HepG2 (cell line): ENCODE results near the gene NUBP2. TPM values are rescaled to one million over a fixed set of nuclear protein-coding genes. Genes with fewer than 3 reads are reported as not detected.

Experiments used
- ATF5 ChIP-seq: sonication (generic); formaldehyde crosslinking; IDR thresholded peaks from 2 replicates; pipeline ENCODE4 v1.4.0; 2020; ENCODE audit warnings: mild to moderate bottlenecking, low read depth, missing genetic modification reagents
- CTCF ChIP-seq: sonication (generic); formaldehyde crosslinking; IDR thresholded peaks from 2 replicates; pipeline ENCODE4 v1.5.0; 2020; ENCODE audit warnings: mild to moderate bottlenecking, missing genetic modification reagents, moderate library complexity
- FOXA1 ChIP-seq, 2 experiments: fragments of 450-650 bp in 1 of 2; sonication (generic) in 1 of 2; formaldehyde crosslinking in 1 of 2; IDR thresholded peaks; 2 replicates each; pipeline versions ENCODE4 v1.4.0 to v1.6.1; 2016 to 2020; ENCODE audit warnings: missing genetic modification reagents in 1 of 2
- NONO ChIP-seq, 2 experiments: fragments of 450-650 bp in 1 of 2; sonication (generic) in 1 of 2; formaldehyde crosslinking in 1 of 2; IDR thresholded peaks in 1 of 2; conservative IDR thresholded peaks in 1 of 2; 2 replicates each; pipeline versions ENCODE4 v1.6.1 to v1.8.0; 2017 to 2022; ENCODE audit warnings: mild to moderate bottlenecking in 1 of 2, missing genetic modification reagents in 1 of 2, moderate library complexity in 1 of 2
- NR3C1 ChIP-seq: sonication (generic); formaldehyde crosslinking; IDR thresholded peaks from 2 replicates; pipeline ENCODE4 v1.4.0; 2020; ENCODE audit warnings: missing genetic modification reagents
- SRY ChIP-seq: sonication (generic); formaldehyde crosslinking; IDR thresholded peaks from 2 replicates; pipeline ENCODE4 v1.8.0; 2022; ENCODE audit warnings: mild to moderate bottlenecking, missing genetic modification reagents
- XBP1 ChIP-seq: sonication (generic); formaldehyde crosslinking; IDR thresholded peaks from 2 replicates; pipeline ENCODE4 v1.5.0; 2020; ENCODE audit warnings: missing genetic modification reagents
- ZNF225 ChIP-seq: sonication (generic); formaldehyde crosslinking; IDR thresholded peaks from 2 replicates; pipeline ENCODE4 v1.4.0; 2020; ENCODE audit warnings: mild to moderate bottlenecking, missing genetic modification reagents
- ZNF652 ChIP-seq: IDR thresholded peaks from 2 replicates; pipeline ENCODE4 v1.6.1; 2016; ENCODE audit warnings: low read depth, borderline replicate concordance
- ZNF776 ChIP-seq: sonication (generic); formaldehyde crosslinking; IDR thresholded peaks from 2 replicates; pipeline ENCODE4 v1.4.0; 2020; ENCODE audit warnings: mild to moderate bottlenecking, missing genetic modification reagents
- ZNF850 ChIP-seq: sonication (generic); formaldehyde crosslinking; conservative IDR thresholded peaks from 2 replicates; pipeline ENCODE4 v1.9.0; 2021; ENCODE audit warnings: mild to moderate bottlenecking, missing genetic modification reagents
- polyA plus RNA-seq, 8 experiments: library from polyadenylated mRNA; depleted of rRNA in 3 of 8; stranded (reverse) in 7 of 8; unstranded in 1 of 8; fragments of >200 nt; fragmentation: Illumina TruSeq in 4 of 8; extraction: Trizol in 4 of 8; gene quantifications; 2 replicates each; pipeline versions ENCODE4 v1.2.1 to v1.2.3, GENCODE V29; 2011 to 2016; ENCODE audit warnings: low read depth in 4 of 8, missing spikeins in 1 of 8, mixed read lengths in 1 of 8; ENCODE audit not compliant: insufficient read depth in 1 of 8
- total RNA-seq, 5 experiments: library from RNA; depleted of rRNA; stranded (reverse); fragments of >200 nt; fragmentation: Illumina TruSeq; extraction: Trizol; gene quantifications; 2 replicates each; pipeline ENCODE4 v1.2.3, GENCODE V29; 2016; ENCODE audit warnings: low read depth in 1 of 5
- TF ChIP-seq, protein P1 (sequence below): sonication (generic); formaldehyde crosslinking; IDR thresholded peaks from 2 replicates; pipeline ENCODE4 v1.8.1; 2023; ENCODE audit warnings: missing genetic modification reagents, mild to moderate bottlenecking, borderline replicate concordance
- TF ChIP-seq, protein P2 (sequence below): sonication (generic); formaldehyde crosslinking; IDR thresholded peaks from 2 replicates; pipeline ENCODE4 v1.4.0; 2020; ENCODE audit warnings: missing genetic modification reagents, borderline replicate concordance

Gene NUBP2
- total and polyA plus RNA-seq, 2 of the 13 experiments (the other 11 are each of a cell fraction or from before 2014, with no cell fraction given), result 25.7 to 61.5 TPM

DNA sequence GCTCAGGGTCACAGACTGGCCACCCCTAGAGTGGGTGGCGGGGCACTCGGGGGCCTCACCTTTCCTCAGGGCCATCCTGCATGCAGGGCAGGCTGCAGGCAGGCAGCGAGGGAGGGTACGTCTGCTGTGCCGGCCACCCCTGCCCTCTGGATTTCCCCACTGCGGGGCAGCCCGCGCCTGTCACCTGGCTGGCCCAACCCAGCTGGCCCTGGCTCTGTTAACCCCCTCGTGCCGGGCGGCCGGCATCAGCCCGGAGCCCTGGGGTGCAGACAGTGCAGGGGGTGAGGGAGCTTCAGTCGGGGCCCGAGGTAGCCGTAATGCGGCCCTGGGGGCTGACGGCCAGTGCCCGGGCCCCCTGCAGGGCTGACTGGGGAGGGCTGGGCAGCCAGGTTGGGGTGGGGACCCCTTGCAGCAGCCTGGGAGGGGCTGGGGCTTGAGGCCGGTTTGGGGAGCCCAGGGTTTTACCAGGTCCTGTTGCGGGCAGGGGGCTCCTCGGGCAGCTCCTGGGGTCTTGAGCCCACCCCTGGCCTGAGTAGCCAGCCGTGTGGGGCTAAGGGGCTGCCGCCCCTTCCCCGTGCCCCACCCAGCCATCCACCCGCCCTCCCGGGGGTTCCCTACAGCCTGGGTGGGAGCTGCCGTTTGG lies 10.9 kb downstream of the NUBP2 start, which contains the start of gene IGFALS (continued):
- peak; percentile 25; the same call in 1 of the 2 replicates for TF ChIP-seq CTCF
- TF ChIP-seq, protein P1, sequence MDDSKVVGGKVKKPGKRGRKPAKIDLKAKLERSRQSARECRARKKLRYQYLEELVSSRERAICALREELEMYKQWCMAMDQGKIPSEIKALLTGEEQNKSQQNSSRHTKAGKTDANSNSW, result no peak
- TF ChIP-seq ZNF225 (CRISPR knock-in tag), result no peak
- TF ChIP-seq ZNF776 (CRISPR knock-in tag), result no peak
- no peak for TF ChIP-seq FOXA1 (IDR thresholded peaks at IDR 0.05)
- no peak for TF ChIP-seq FOXA1 (CRISPR knock-in tag; IDR thresholded peaks at IDR 0.05)
- TF ChIP-seq NONO (IDR thresholded peaks at IDR 0.05), result no peak
- peak; percentile 9; the same call in 1 of the 2 replicates for TF ChIP-seq NONO (CRISPR knock-in tag; conservative IDR thresholded peaks at IDR 0.05)
- TF ChIP-seq NR3C1 (CRISPR knock-in tag), result no peak
- 0 out of 2 replicates have a peak, but pooled peaks have one; percentile 23 for TF ChIP-seq ZNF850 (CRISPR knock-in tag)
- 0 out of 2 replicates have a peak, but pooled peaks have one; percentile 32 for TF ChIP-seq SRY (CRISPR knock-in tag)
- no peak for TF ChIP-seq ATF5 (CRISPR knock-in tag)
- TF ChIP-seq XBP1 (CRISPR knock-in tag), result no peak
- TF ChIP-seq ZNF652 (CRISPR knock-in tag), result peak; percentile 93
- TF ChIP-seq, protein P2, sequence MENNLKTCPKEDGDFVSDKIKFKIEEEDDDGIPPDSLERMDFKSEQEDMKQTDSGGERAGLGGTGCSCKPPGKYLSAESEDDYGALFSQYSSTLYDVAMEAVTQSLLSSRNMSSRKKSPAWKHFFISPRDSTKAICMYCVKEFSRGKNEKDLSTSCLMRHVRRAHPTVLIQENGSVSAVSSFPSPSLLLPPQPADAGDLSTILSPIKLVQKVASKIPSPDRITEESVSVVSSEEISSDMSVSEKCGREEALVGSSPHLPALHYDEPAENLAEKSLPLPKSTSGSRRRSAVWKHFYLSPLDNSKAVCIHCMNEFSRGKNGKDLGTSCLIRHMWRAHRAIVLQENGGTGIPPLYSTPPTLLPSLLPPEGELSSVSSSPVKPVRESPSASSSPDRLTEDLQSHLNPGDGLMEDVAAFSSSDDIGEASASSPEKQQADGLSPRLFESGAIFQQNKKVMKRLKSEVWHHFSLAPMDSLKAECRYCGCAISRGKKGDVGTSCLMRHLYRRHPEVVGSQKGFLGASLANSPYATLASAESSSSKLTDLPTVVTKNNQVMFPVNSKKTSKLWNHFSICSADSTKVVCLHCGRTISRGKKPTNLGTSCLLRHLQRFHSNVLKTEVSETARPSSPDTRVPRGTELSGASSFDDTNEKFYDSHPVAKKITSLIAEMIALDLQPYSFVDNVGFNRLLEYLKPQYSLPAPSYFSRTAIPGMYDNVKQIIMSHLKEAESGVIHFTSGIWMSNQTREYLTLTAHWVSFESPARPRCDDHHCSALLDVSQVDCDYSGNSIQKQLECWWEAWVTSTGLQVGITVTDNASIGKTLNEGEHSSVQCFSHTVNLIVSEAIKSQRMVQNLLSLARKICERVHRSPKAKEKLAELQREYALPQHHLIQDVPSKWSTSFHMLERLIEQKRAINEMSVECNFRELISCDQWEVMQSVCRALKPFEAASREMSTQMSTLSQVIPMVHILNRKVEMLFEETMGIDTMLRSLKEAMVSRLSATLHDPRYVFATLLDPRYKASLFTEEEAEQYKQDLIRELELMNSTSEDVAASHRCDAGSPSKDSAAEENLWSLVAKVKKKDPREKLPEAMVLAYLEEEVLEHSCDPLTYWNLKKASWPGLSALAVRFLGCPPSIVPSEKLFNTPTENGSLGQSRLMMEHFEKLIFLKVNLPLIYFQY (CRISPR knock-in tag), result 0 out of 2 replicates have a peak, but pooled peaks have one; percentile 25
